NCI-H2107 (cell line): ENCODE results near the gene OLFML2A.
"Not testable (repeated sequence)": the region's sequence is repeated elsewhere in the genome, so short reads cannot be mapped to it uniquely, and the experiment has no call there.

Experiments used
- DNase-seq: peaks from one replicate; lab custom pipeline; 2025; lab: John Stamatoyannopoulos, UW

OLFML2A gene

DNA sequence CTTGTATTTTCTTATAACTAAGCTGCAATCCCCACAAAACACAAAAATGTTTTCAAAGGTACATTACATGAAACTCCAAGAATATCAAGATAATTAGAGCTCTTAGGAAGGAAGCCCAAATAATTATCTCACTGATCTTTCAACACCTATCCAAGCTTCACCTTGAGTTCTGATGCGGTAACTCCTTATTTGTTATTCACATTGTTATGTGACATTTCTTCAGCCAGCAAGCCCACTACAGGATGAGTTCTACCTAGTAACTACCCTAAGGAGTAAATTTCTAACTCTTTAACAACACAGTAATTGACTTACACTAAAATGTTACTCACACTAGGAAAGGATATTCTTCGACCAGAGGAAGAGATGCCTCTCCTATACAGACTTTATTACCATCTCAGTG lies 15.7 kb upstream of the OLFML2A start:
- DNase-seq, result no peak

DNA sequence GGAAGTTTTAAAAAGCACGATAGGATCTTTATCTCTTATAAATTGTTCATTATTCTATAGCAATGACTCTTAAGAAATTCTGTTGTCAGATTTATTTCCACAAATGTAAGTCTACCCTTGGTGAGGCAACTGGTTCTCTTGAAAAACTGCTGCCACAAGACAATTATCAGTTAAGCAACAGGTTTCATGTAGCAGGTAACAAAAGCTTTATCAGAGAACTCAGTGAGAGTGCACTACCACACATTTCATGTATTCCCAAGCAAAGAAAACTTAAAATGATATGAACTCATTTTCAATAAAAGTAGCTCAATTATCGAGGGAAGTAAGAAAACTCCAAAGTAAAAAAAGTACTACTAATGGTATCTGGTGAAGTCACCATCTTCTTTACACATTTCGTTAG lies 15.2 kb upstream of the OLFML2A start:
- no peak for DNase-seq

DNA sequence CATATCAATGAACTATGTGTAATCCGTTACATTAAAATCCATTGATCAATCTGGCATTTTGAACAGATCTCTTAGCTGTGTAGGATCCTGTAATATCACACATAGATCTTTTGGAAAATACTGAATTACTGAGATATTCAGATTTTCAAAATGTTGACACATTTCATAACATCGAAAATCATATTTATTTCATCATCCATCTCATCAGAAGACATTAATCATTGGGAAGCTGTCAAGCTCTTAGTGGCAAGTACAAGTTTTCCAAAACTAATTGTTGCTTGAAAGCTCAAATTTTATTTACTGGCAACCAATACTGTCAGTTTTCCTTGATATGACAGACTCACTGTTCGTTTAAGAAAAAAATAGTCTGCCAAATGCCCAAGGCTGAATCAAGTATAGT lies 14.3 kb upstream of the OLFML2A start:
- DNase-seq, result no peak

DNA sequence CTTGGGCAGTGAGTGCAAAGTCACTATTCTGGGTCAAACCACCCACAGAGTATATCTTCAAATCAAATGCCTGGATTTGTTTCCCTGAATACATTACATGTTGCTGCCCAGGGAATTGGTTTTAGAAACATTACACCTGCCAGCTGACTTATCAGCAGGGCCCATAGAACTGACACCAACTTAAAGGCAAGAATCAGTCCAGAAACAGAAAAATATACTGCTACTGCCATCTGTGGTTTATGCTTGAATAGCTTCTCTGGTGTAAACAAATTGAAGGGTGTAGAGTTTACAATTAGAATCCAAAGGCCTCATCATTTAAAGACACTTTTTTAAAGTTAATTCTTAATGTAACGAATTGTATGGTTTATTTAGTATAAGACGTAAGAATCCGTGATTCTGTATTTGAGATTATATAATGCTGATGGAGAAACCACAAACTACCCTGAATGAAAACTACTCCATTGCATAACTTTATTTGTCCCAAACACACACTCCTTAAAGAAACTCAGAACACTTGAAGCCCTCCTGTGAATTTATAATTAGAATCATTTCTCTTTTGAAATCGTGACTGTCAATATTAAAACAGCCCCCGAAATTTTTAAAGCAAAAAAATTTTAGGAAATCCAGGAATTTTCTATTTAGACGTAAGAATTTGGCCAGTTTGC lies 12.0 kb upstream of the OLFML2A start:
- DNase-seq, result peak; percentile 36

DNA sequence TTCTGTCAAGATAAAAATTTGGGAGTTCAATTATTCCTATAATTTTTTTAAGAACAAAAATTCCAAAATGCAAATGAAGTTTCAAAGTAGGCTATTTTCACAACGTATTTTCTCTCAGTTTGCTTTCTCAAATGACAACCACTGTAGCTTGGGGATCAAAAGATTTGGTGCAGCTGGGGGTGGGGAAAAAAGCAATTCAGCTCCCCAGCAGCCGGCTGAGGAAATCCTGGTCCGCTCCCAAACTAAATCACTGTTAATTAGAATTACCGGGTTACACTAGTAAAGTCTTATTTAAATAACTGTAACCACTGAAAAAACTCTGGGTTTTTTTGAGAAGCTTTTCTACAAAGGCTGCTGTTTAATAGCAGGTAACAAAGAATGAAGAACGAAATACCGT lies 11.5 kb upstream of the OLFML2A start:
- DNase-seq, result no peak

DNA sequence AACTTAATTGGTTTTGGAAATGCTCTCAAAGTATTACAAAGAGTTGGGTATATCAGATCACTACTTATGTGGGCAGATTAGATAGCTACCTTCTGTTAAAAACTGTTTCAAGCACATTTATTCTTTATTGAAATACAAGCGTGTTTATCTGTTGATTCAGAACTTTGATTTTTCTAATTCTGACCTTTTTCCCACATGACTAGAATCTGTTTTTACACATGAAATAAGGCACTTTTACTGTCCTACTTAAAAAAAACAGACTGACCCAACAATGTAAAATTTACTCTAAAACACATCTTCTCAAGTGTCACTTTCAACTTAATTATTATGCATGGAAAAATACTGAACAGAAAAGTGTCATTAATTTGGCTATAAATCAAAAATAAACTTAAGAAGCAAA lies 10.6 kb upstream of the OLFML2A start:
- DNase-seq, result no peak

DNA sequence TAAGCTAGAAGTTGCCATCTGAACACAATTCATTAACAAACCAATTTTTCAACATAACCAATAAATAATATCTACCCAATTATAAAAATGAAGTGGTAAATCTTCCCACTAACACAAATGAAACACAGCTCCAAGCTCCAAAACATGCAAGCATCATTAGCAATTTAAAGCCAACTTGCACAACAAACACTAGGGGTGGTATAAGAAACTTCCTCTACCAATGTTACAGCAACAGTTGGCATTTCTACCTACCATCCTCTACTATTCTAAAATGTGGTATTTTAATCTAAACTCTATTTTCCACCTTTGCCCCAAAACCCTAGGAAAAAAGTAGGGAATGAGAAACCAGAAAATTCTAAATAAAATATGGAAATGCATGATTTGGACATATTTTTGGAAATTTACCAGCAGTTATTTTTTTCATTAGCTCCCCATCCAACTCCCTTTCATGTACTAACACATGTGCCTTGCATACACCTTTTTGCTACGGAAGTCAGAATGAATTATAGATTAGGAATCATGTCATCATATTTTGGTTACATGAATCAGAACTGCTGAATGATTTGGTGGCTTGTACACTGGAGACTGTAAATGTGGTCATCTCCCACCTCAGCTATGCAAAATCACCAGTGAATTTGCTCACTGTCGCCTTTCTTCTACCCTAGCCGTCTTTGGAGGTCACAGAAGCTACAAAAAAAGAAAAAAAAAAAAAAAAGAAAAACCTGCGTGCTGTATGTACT lies 9.9 kb upstream of the OLFML2A start:
- DNase-seq, result no peak

DNA sequence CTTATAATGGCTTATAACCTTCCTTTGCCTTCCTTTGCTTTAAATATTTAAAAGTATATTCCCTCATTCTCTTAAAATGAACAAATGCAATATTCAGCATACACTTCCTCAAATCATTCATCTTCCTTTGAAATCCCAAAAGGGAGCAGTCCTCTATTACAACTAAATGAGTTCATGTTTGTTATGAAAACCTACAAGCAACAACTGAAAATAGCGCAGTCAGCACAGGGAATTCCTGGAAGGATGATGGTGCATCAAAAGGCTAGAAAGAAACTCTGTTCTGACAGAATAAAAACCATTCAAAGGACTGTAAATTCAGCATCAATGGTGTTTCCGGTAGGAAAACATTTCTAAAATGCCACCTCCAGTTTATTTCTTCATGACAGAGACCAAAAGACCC lies 9.1 kb upstream of the OLFML2A start:
- DNase-seq, result no peak

DNA sequence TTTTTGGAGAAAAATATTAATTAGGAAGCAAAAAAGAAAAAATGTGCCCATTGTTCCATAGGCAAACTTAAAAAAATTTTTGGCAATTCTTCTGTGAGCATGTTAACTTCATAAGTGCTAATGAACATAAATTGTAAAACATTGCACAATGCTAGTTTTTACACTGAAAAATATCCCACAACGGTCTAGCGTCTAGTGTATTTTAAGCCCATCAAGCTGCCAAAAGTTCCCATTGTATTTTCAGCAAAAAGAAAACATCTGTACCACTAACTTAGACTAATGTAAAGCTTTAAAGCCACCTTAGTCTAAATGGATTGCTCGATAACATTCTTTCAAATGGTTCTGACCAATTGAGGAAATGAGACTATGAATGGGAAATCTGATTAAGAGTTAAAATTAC lies 8.6 kb upstream of the OLFML2A start:
- DNase-seq, result no peak

DNA sequence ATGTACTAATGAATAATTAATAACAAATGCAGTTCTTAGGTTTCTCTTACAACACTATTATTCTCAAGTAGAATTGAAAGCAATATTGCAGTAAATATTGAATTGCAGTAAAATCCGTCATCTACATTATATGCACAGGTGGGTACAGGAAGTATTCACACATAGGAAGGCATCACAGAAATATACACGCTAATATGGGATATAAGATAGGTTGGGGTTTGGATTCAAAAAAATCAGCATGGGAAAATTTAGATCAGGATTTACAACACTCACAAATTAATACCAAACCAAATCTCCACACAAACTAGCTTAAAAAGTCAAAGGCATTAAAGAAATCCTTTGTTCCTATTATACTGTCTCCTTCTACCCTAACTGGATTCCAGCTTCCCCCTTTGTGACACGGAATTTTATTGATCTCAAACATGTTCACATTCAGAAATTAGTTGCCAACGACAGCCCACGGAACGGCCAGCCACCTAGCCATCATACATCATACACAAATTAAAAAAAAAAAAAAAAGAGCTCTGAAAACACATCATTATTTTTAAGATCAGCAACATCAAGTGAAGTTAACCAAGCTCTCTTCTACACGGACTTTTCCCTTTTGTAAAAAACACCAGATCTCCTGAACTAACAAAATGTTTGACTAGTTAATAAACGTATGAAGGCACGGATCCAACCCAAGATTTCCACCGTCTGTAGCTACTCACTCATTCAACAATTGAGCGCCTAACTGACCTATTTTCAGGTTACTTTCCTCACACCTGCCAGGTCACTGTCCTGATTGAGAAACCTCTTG lies 8.0 kb upstream of the OLFML2A start:
- DNase-seq, result no peak

DNA sequence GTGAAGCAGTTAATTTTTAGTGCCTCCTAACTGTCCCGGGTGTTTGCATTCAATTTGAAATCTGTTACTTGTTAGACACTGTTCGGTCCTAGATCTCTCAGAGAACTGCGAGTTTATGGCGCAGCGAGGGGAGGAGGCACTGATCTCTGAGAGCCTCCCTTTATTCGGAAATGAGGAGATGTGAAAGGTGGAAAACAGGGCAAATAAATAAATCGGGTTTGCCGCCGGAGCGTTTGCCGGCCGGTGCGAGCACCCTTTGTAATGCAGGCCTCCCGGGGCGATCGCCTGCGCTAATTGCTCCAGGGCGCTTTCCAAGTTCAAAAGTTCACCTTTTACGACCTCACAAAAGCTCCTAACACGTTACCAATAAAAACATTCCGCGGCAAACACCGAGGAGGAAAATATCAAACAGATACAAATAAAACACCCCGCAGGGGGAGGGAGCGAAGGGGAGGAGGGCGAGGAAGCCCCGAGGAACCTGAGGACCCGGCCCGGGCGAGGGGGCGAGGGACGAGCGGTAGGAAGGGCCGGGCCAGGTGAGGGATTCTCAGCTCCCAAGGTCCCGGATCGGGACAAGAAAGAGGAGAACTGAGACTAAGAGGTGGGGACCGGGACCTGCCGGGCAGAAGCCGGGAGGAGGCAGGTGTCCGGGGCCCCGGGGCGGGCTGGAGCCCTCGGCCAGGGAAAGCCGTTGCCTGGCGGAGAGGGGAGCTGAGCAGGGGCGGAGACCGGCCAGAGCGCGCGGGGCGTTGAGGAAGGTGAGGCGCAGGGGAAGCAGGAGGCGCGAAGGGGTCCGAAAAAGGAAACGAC lies 7.2 kb upstream of the OLFML2A start:
- no peak for DNase-seq

DNA sequence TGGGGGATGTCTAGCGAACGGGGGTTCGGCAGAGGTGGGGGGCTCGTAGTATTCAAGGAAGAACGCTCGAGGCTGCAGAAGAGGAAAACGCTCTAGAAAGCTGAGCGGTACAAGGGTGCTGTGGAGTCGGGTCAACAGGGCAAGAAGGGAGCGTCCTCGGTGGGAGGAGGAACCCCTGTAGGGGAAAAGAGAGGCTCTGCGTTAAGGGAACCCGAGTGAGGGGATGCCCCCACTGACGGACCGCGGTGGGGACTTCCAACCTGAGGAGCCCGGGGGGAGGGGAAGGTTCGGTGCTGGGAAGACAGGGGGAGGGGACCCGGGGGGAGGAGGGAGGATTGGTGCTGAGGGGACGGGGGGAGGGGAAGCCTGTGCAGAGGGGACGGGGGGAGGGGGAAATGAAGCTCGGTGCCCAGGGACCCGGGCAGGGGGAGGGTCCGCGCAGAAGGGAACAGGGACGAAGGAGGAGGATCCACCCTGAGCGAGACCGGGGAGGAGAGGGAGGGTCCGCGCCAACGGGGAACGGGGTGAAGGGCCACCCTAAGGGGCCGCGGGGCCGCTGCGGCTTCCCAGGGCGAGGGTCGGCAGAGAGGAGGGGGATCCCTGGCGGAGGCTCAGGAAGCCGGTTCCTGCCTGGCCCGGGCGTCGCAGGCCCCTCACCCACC lies 6.4 kb upstream of the OLFML2A start:
- DNase-seq, result no peak

DNA sequence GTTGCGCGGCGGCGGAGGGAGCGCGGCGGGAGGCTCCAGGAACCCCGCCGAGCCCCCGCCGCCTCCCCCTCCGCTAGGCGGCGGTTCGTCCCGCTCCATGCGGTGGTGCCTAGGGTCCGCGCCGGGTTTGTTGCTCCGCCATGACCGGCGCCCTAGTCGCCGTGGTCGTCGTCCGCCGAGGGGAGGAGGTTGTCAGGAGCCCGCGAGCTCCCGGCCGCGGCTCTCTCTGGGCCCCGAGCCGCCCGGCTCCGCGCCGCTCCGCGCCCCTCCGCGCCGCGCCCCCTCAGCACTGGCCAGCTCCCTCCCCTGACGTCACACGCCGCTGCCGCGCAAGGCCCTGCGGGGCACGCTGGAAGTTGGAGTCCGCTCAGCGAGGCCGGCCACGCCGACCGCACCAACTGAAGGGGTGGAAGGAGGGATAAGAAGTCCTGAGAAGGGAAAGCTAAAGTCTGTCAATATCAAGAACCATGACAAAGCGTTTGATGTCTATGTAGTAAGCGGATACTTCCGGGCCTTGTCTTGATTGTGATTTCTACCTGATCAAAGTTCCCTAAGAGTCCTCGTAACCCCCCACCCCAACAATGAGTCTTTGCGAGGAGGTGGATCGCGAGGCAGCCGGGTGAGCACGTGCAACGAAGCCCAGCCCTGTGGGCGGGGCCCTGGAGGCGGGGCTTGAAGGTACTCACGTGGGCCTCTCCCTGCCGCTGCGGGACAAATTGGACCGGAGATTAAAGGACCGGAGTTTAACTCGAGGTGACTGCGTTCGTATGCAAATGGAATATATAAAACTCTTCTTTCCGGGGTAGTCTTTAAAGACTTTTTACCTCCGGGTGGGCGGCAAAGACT lies 5.7 kb upstream of the OLFML2A start, which contains the start of gene NR6A1:
TSS of gene NR6A1 (minus strand) at position 291 of the 846 bp plus-strand sequence.
- peak; percentile 88 for DNase-seq

DNA sequence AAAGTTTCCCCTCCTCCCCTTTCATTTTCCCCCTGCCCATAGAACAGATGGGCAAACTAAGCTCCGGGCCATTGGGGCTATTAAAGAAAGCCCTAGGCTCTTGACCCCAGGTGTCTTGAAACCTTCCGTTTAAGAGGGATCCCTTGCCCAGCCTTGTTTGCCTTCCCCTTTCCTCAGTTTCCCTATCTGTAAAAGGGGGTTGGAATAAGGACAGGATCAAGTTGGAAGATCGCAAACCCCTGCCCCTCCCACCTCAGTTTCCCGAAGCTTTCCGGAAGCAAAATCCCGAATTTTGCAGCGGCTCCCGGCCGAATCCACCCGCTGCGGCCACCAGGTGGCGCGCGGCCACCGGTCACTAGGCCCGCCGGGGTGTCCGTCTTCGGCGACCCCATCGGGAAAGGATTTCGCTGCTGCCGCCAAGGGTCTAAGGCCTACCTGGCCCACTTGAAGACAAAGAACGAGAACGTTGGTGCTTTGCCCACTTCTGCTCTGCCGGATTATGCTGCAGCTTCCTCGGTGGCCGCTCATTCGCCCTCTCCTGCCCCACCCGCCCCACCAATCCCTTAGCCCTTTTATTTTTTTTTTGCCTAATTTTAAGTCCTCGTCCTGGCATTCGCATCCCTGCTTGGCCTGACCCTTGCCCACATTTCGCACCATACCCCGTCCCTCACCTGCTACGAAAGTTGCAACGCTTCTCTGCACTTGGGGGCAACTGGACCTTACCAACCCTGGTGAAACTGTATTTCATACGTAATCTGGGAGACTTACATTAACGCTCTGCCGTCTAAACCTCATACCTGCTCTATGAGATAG lies 4.9 kb upstream of the OLFML2A start:
- DNase-seq, result peak; percentile 39

DNA sequence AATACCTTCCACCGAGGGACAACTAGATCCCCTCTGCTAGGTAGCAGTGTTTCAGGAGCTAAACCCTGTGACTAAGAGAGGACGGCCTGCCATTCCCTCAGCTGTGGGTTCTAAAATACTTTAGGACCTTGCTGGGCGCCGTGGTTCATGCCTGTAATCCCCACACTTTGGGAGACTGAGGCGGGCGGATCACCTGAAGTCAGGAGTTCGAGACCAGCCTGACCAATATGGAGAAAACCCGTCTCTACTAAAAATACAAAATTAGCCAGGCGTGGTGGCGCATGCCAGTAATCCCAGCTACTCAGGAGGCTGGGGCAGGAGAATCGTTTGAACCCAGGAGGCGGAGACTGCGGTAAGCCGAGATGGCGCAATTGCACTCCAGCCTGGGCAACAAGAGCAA lies 4.1 kb upstream of the OLFML2A start:
- not testable (repeated sequence) for DNase-seq

DNA sequence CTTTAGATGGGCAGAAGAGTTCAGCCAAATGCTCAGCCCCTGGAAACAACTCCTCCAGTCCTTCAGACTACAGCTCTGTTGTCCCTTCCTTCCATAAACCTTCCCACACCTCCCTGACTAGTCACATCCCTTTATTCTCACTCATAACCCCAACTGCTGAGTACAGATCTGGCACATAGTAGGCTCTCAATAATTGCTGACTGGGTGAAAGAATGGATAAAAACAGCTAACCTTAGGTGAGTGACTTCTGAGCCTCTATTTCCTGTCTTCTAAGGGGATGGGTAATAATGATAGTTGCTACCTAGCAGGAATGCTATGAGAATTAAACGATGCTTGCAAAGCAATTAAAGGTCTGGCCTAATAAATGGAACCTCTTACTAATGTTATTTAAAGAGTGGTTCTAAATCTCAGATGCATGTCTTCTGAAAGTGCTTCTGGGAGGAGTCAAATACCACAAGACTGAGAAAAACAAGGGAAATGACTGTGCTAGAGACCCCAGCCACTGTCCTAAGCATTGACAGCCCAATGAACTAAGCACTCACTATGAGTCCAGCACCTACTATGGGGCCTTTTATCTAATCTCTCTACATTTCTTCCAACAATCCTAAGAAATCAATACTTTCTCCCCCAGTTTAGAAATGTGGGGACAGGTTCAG lies 3.3 kb upstream of the OLFML2A start:
- DNase-seq, result no peak

DNA sequence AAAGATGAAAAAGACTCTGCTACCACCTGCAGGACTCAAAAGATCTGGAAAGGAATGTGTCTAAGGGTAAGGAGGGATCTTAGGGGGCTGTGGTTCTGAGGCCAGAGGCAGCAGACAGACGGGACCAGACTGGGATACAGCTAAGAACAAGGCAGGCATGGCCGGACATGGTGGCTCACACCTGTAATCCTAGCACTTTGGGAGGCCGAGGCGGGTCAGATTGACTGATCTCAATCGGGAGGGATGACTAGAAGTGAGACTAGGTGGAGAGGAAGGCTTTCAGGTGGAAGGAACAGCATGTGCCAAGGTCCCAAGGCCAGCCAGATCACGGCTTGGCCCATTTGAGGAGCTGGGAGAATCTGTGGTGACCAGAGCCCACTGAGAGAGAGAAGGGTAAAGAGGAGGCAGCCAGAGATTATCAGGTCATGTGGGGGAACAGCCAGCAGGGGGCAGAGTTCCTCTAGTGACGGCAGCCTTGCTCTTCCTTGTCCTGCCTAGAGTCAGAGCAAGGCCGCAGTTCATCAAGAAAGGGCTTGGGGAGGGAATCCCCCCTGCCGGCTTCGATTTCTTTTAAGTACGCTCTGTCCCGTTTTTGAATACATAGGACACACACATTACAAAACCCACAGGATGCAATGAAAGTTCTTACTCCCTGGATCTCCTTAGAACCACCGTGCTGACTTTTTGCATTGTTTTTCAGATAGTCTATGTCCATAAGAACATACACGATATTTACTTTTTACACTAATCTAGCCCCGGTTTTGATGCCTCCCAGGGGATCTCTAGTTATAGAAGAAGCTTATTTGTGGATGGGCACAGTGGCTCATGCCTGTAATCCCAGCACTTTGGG lies 2.6 kb upstream of the OLFML2A start:
- DNase-seq, result peak; percentile 52

DNA sequence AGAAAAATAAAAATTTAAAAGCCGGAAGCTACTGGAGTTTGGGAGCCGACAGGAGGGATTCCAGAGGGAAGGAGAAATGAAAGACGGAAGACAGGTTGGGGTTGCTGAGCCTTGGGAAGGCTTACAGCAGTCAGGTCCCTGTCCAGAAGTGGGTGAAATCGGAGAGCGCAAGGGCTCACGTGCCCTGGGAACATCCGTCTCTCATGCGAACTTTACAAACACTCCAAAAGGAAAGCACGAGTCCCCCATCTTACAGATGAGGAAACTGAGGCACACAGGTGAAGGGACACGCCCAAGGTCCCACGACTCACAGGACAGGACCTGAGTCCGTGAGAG lies 347 bp upstream of the OLFML2A start:
- DNase-seq, result no peak
